GM20000 (cell line): ENCODE measurements around the gene PRRC2B.

Experiments
- DNase-seq: peaks from one replicate; pipeline ENCODE4 v3.0.0; 2012; ENCODE audit warnings: low spot score
- TF ChIP-seq, protein P1 (sequence below): IDR thresholded peaks from 2 replicates; pipeline ENCODE4 v1.5.1; 2012; ENCODE audit warnings: mild to moderate bottlenecking, control low read depth; ENCODE audit errors: extremely low read depth, missing control alignments

Gene PRRC2B

DNA sequence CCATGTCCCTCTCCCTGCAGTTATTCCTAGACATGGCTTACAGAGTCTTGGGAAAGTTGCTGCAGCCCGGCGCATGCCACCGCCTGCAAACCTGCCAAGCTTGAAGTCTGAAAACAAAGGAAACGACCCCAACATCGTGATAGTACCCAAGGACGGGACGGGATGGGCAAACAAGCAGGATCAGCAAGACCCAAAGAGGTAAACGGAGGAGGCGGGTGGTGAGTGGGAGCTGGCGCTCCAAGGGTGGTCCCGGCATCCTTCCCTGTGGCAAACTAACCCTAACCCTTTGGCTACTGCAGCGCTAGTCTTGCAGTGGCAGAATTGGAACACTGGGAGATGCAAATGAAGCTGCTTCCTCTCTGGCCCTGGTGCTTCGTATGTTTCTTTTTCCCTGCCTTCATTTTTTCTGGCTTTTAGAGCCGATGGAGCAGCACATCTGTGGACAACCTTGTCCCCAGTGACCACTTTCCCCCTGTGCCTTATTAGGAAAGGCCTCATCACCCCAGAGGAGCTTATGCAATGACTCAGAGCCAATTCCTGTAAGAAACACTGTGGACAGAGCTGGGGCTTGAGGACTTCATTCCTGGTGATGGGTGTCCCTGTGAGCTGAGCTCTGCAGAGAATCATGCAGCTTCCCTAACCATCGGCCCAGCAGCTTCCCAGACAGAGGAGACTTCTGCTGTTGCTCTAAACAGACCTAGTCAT is 38.9 kb downstream of the PRRC2B start:
- TF ChIP-seq, protein P1, sequence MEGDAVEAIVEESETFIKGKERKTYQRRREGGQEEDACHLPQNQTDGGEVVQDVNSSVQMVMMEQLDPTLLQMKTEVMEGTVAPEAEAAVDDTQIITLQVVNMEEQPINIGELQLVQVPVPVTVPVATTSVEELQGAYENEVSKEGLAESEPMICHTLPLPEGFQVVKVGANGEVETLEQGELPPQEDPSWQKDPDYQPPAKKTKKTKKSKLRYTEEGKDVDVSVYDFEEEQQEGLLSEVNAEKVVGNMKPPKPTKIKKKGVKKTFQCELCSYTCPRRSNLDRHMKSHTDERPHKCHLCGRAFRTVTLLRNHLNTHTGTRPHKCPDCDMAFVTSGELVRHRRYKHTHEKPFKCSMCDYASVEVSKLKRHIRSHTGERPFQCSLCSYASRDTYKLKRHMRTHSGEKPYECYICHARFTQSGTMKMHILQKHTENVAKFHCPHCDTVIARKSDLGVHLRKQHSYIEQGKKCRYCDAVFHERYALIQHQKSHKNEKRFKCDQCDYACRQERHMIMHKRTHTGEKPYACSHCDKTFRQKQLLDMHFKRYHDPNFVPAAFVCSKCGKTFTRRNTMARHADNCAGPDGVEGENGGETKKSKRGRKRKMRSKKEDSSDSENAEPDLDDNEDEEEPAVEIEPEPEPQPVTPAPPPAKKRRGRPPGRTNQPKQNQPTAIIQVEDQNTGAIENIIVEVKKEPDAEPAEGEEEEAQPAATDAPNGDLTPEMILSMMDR, result no peak
- DNase-seq, result no peak

DNA sequence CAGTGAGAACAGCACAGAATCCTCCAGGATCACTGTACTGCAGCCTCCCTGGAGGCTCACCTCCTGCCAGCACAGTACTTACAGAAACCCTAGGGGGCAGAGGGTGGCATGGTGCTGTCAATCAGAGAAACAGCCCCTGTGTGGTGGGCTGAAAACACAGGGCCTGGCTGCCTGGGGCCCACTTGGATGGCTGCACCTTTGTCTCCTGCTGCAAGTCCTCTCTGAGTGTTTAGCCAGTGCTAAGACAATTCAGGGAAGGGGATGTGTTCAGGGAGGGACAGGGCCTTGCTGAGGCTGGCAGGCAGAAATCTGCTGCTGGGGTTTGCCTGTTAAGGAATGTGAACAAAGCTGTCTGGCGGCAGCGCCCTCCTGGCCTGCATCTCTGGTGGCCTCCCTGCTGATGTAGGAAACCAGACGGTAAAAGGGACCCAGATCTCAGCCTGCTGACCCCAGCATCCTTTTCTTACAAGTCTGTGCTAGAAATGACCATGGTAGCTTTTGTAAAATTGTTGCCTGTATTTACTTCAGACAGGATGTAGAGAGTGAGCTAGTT is 39.5 kb downstream of the PRRC2B start:
- no peak for DNase-seq
- TF ChIP-seq, protein P1, result no peak

- TF ChIP-seq, protein P1, result no peak
- DNase-seq, result no peak
These were observed 40.8 kb downstream of the PRRC2B start for GRCh38 chr9:131434673-131435072.

DNA sequence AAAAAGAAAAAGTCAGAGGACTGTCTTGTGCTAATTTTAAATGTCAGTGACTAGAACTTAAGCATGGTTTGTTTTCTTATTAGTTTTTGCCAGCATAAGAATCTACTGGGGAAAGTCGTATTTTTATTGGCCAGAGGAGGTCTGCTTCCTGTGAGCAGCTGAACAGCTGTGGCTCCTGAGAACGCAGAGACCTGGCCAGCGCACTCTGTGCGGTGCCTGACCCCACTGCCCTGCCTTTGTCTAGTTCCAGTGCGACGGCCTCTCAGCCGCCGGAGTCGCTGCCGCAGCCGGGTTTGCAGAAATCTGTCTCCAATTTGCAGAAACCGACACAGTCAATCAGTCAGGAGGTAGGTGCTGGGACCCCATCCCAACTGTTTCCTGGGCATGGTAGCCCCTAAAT is 42.5 kb downstream of the PRRC2B start:
- no peak for DNase-seq
- TF ChIP-seq, protein P1, result no peak

DNA sequence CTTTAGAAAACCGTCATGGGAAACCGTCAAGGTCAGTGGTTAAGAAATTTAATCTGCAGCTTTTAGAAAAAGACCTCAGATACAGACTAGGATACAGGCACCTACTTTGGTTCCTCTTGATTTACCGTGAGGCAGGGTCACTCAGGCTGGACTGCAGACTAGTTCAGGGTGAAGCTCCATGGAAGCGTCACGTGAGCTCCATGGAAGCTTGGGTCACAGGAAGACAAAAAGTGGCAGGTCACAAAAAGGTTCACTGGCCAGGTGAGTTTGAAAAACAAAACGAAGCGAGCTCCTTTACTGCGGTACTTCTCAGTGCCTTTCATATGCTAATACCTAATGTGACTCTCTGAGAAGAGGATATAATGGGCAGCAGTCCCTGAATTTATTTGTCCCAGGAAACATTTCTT is 43.0 kb downstream of the PRRC2B start:
- DNase-seq, result no peak
- TF ChIP-seq, protein P1, result no peak

- DNase-seq, result no peak
- TF ChIP-seq, protein P1, result no peak
These were observed 44.3 kb downstream of the PRRC2B start for GRCh38 chr9:131438190-131438589.

DNA sequence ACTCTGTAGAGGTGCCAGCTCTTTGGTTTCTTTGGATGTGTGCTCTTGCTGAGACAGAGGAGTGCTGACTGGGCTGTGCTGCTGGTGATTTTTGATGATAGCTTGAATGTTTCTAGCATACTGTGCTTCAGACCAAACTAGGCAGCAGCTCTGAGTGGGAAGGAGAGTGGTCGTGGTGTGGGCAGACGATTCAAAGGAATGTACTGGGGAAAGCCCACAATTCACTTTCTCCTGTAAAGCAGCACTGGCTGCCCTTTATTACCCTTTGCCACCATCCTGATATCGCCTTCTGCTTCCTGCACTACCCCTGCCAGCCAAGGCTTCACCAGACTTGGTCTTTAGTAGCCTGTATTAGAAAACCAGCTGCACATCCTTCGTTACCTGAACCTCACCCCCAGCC is 45.3 kb downstream of the PRRC2B start:
- DNase-seq, result no peak
- TF ChIP-seq, protein P1, result no peak
